ENCODE measurements around the gene EXPH5. TPM values are rescaled to one million over a fixed set of nuclear protein-coding genes. Genes with fewer than 3 reads are reported as not detected.

Gene EXPH5
- total and polyA plus RNA-seq, 2 donors (not counting 1 experiment from before 2014, with no cell fraction given) = 0.12 to 0.37 TPM

DNA sequence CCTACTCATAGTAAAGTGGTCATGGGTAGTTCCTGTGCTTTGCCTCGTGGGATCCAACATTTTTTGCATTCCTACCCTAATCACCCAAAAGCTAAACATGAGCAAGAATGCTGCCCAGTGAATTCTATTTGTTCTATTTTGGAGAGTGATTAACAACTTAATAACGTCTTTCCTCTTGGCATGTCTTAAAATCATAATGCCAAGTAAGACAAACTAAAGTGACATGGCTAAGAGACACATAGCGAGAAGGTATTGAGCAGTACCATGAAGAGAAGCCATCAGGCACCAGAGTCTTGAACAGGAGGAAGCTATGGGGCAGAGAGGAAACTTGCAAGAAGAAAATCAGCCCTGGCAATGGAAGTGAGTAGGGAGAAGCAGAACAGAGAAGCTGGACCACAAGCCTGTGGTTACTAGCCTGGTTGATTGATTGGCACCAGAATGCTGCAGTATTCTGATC is 32.0 kb downstream of the EXPH5 start:
- Histone ChIP-seq H3K4me3 (ENCODE audit: control extremely low read depth in 1 of 5, extremely low read depth in 1 of 5, insufficient read depth in 1 of 5, low read depth in 2 of 5, low read length in 4 of 5) (no peak overlapping the region), H3K79me2 (ENCODE audit: control insufficient read depth, insufficient read depth, low read length) (no peaks in the 10 kb centered on the region), H3K9me3 (ENCODE audit: control extremely low read depth in 1 of 3, control insufficient read depth in 2 of 3, insufficient read depth in 1 of 3, low read length in 2 of 3) (no peaks in the 10 kb centered on the region), H4K20me1 (ENCODE audit: control insufficient read depth, insufficient read depth, low read length, poor library complexity, severe bottlenecking) (no peaks in the 10 kb centered on the region), H3K27me3 (replicated peaks in 1 of 4; ENCODE audit: control extremely low read depth in 1 of 4, control insufficient read depth in 3 of 4, insufficient read depth in 4 of 4, low read length in 3 of 4) (no peaks in the 10 kb centered on the region), H3K9ac (ENCODE audit: low read length) (no peak overlapping the region), H3K4me2 (replicated peaks; ENCODE audit: low read depth, low read length, poor library complexity, severe bottlenecking) (no peak overlapping the region), H3K36me3 (replicated peaks in 1 of 2; ENCODE audit: control extremely low read depth in 1 of 2, control insufficient read depth in 1 of 2, extremely low read depth in 1 of 2, insufficient read depth in 2 of 2, low read length in 1 of 2) (no peaks in the 10 kb centered on the region), H2AFZ (ENCODE audit: insufficient read depth, low read depth, low read length, poor library complexity, severe bottlenecking) (no peak overlapping the region), H3K27ac (ENCODE audit: low read length in 2 of 2) (no peak overlapping the region), H3K4me1 (ENCODE audit: control insufficient read depth in 2 of 2, insufficient read depth in 2 of 2, low read length in 2 of 2) (no peaks in the 10 kb centered on the region)
- H3K27ac Mint-ChIP-seq = no peak overlapping the region
- ATAC-seq (ENCODE audit: low read depth) (no peak), DNase-seq (no peak)
- ChIA-PET CTCF (no interaction called here), POLR2A (no interaction called here)
- 100% methylated on average over 1 of the region's 3 CpGs for WGBS (ENCODE audit: insufficient coverage)
- intact Hi-C loops (cut with micrococcal nuclease) = no loop called here
- no peaks in the 10 kb centered on the region for H3K4me1 Mint-ChIP-seq
- TF ChIP-seq EZH2 (IDR thresholded peaks at IDR 0.05; ENCODE audit: borderline replicate concordance, insufficient read depth, low read depth, low read length, poor library complexity, severe bottlenecking) = no peak
- TF ChIP-seq CTCF (IDR thresholded peaks at IDR 0.05) = no peak
- H3K27me3 Mint-ChIP-seq = peaks cover 15% of the 10 kb centered on the region
- H3K9me3 Mint-ChIP-seq (ENCODE audit: insufficient read depth) = no peaks in the 10 kb centered on the region
- no peak overlapping the region for H3K4me3 Mint-ChIP-seq

DNA sequence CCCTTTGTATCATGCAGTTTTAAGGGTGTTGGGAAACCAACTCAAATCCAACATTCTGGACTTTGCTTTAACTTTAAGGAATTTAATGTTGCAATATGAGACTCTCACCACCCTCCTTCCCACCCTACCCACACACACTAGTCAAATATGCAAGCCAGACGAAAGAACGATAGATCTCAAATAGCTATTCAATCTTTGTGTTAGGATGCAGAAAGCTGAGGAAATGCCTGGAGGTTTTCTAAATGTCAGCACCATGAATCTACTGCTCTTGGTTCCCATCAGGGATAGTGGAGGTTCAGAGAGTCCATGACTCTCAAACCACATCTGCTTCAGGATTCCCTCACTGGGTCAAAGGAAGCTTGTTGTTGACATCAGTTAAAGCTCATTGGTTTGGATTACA is 33.7 kb downstream of the EXPH5 start:
- no peaks in the 10 kb centered on the region for H3K4me1 Mint-ChIP-seq
- peaks cover 15% of the 10 kb centered on the region for H3K27me3 Mint-ChIP-seq
- intact Hi-C loops (cut with micrococcal nuclease) = no loop called here
- Histone ChIP-seq H3K27ac (ENCODE audit: low read length in 2 of 2) (no peak overlapping the region), H3K9me3 (ENCODE audit: control extremely low read depth in 1 of 3, control insufficient read depth in 2 of 3, insufficient read depth in 1 of 3, low read length in 2 of 3) (no peaks in the 10 kb centered on the region), H3K9ac (ENCODE audit: low read length) (no peak overlapping the region), H4K20me1 (ENCODE audit: control insufficient read depth, insufficient read depth, low read length, poor library complexity, severe bottlenecking) (no peaks in the 10 kb centered on the region), H2AFZ (ENCODE audit: insufficient read depth, low read depth, low read length, poor library complexity, severe bottlenecking) (no peak overlapping the region), H3K79me2 (ENCODE audit: control insufficient read depth, insufficient read depth, low read length) (no peaks in the 10 kb centered on the region), H3K4me1 (ENCODE audit: control insufficient read depth in 2 of 2, insufficient read depth in 2 of 2, low read length in 2 of 2) (no peaks in the 10 kb centered on the region), H3K27me3 (replicated peaks in 1 of 4; ENCODE audit: control extremely low read depth in 1 of 4, control insufficient read depth in 3 of 4, insufficient read depth in 4 of 4, low read length in 3 of 4) (no peaks in the 10 kb centered on the region), H3K4me3 (ENCODE audit: control extremely low read depth in 1 of 5, extremely low read depth in 1 of 5, insufficient read depth in 1 of 5, low read depth in 2 of 5, low read length in 4 of 5) (no peak overlapping the region), H3K4me2 (replicated peaks; ENCODE audit: low read depth, low read length, poor library complexity, severe bottlenecking) (no peak overlapping the region), H3K36me3 (replicated peaks in 1 of 2; ENCODE audit: control extremely low read depth in 1 of 2, control insufficient read depth in 1 of 2, extremely low read depth in 1 of 2, insufficient read depth in 2 of 2, low read length in 1 of 2) (no peaks in the 10 kb centered on the region)
- POLR2A ChIA-PET = no interaction called here
- no peaks in the 10 kb centered on the region for H3K9me3 Mint-ChIP-seq (ENCODE audit: insufficient read depth)
- no CpG with 5 or more reads among the region's 2 CpGs for WGBS (ENCODE audit: insufficient coverage)
- DNase-seq = no peak
- CTCF ChIA-PET = no interaction called here
- no peak for TF ChIP-seq EZH2 (IDR thresholded peaks at IDR 0.05; ENCODE audit: borderline replicate concordance, insufficient read depth, low read depth, low read length, poor library complexity, severe bottlenecking)
- ATAC-seq (ENCODE audit: low read depth) = no peak
- no peak overlapping the region for H3K4me3 Mint-ChIP-seq
- no peak overlapping the region for H3K27ac Mint-ChIP-seq
